Activated T-cell treated with anti-CD3 and anti-CD28 coated beads for 4 hours (primary cell): Measurements from ENCODE around the gene IQCE.
"Not testable (repeated sequence)": the region's sequence is repeated elsewhere in the genome, so short reads cannot be mapped to it uniquely, and the experiment has no call there.

ENCODE experiments used
- DNase-seq: peaks from one replicate; pipeline ENCODE4 v3.0.0-alpha.2; 2020

IQCE gene

GRCh38 chr7:2533566-2533965, 25.2 kb upstream of the IQCE start:
- DNase-seq = not testable (repeated sequence)

GRCh38 chr7:2534214-2534613, 24.6 kb upstream of the IQCE start:
- DNase-seq = not testable (repeated sequence)

DNA sequence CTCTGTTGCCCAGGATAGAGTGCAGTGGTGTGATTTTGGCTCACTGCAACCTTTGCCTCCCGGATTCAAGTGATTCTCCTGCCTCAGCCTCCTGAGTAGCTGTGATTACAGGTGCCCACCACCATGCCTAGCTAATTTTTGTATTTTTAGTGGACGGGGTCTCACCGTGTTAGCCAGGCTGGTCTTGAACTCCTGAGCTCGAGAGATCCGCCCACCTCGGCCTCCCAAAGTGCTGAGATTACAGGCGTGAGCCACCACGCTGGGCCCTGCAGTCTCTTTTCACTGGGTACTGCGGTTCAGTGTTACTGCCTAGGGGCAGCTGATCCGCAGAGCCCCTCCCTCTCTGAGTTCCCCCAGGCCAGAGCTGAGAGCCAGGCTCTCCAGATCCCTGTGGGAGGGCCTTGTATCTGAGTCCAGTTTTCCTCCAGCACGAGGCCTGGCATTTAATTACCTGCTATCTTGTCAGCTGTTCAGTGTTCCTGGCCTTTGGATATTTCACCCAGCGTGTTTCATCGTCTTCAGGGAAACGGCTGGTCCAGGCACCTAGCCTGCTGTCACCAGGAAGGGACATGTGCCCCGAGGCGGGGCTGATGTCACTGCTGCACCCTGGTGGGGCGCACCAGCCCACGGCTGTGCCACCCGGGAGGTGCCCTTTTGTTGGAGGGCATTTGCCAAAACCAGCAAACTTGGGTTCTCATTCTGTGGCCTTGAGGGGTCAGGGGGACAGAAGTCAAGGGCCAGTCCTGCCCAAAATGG, 22.7 kb upstream of the IQCE start:
- not testable (repeated sequence) for DNase-seq

DNA sequence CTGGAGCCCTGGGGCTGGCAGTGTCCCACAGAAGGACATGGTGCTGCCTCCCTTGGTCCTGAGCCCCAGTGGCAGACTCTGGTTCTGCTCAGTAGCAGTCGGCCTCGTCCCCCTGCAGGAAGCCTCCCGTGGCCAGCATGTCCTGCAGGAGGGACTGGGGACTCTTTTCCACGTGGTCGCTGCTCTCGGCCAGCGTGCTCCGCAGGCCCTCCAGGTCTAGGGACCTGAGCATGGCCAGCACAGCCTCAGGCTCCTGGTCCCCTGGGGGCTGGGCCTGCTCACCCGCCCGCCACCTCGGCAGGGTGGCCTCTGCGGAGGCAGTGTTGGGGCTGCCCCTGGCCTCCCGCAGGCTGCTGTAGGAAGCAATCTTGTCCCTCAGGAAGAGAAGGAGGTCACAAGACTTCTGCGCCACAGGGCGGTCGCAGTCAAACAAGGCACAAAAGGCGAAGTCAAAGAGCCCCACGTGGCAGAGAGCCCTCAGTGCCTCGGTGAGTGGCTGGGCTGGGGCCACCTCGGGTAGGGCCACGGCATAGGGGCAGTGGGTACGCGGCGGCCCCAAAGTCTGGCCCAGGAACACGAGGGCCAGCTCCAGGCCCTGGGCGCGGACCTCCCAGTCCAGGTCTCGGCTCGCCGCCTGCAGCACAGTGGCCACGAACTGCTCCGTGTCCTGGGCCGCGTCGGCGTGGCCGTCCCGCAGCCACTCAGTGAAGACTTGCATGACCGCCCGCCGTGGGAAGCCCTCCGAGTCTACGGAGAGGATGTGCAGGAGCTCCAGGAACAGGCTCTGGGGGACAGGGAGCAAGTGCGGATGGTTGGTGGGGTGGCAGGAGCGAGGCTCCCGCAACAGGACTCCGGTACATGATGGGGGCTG, 20.6 kb upstream of the IQCE start:
- DNase-seq = no peak

DNA sequence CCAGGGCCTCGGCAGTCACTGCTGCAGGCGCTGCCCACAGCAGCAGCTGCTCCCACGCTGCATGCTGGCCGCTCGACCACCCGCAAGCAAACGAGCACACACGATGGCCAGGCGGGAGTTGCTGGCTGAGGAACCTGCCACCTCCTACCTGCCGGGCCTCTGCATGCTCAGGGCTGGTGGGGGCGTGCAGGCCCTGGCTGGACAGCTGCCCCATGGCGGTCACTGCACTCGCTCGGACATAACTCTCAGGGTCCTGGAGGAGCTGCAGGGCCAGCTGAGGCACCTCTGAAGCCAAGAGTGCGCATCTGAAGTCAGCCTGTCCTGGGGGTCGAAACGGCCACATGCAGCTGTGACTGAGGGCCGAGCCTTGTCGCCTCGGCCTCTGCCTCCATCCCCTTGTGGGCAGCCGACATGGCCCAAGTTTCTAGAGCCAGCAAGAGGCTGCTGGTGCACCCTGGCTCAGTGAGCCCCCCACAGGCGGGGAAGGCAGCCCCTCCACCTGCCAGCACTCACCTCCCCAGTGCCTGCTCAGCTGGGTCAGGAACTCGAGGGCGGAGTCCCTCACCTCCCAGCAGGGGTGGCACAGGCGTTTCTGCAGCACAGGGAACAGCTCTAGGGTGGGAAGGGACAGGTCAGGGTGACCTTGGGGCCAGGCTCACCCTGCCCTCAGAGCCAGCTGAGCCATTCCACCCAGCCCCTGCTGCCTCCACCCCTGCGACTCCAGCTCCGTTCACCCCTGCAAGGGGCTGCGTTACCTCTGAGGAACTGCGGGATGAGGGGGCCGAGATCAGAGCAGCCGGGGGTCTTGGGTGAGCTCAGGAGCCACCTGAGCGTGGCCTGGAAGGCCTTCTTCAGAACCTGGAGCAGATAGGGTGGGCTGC, 19.5 kb upstream of the IQCE start:
- DNase-seq = no peak

GRCh38 chr7:2540133-2540532, 18.6 kb upstream of the IQCE start:
- DNase-seq = no peak

GRCh38 chr7:2540641-2541051, 18.1 kb upstream of the IQCE start:
- DNase-seq = no peak

GRCh38 chr7:2541291-2542010, 17.3 kb upstream of the IQCE start:
- no peak for DNase-seq

DNA sequence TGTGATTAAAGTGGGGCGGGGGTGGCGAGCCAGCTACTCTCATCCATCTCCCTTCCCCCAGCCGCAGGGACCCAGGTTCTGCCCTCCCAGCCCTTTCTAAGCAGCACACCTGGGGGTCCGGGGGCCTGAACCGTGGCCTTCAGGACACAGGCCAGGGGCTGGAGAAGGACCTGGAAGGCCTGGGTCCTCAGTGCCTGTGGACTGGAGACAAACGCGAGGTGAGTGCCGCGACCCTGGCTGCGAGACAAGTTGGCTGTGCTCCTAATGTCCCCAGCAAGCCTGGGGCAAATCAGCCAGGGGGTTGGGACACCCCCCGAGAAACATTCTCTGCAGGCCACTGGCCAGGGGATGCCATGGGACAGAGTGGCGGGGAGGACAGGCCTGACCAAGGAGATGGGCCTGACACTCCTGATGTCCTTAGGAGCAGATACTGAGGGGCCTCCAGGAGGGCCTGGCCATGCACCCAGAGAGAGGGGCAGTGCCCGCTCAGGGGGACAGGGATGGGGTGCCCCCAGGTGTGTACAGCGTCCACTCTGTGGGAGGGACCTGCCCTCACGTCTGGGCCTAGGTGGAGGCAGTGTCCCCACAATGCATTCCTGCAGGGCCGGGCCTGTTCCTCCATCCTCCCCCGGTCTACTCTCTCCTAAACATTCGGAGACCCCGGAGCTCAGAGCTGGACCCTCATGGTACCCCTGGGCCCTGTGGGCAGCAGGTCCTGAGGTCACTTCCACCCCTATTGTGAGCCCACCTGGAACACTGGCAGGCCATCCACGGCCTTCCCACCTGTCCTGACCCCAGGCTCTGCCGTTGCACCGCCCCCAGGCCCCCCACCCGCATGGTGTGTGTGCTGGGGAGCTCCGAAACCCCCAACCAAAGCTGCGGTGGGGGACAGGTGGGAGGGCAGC, 16.5 kb upstream of the IQCE start:
- DNase-seq = no peak

GRCh38 chr7:2542916-2543871, 15.6 kb upstream of the IQCE start:
- no peak for DNase-seq

DNA sequence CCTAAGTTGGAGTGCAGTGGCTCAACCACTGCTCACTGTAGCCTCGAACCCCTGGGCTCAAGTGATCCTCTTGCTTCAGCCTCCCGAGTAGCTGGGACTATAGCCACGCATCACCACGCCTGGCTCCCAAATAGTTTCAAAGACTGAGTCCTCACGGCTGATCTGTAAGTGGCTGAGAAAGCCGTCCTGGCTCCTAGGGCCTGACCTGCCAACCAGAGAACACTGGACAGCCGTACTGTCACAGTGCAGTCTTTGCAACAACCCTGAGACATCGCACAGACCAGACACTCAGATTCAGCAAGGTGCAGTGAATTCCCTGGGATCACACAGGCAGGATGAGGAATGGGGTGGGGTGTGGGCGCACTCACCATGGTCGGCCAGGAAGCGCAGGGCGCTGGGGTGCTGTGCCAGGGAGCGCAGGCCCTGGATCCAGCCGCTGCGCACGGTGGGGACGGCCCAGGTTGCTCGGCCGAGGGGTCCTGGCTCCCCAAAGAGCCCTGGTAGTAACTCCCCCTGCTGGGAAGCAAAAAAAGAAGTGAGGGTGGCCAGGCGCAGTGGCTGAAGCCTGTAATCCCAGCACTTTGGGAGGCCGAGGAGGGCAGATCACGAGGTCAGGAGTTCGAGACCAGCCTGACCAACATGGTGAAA, 14.1 kb upstream of the IQCE start:
- DNase-seq = no peak

GRCh38 chr7:2545746-2546425, 12.9 kb upstream of the IQCE start:
- no peak for DNase-seq

- DNase-seq = no peak
Measured at GRCh38 chr7:2546776-2547586, 11.8 kb upstream of the IQCE start.

DNA sequence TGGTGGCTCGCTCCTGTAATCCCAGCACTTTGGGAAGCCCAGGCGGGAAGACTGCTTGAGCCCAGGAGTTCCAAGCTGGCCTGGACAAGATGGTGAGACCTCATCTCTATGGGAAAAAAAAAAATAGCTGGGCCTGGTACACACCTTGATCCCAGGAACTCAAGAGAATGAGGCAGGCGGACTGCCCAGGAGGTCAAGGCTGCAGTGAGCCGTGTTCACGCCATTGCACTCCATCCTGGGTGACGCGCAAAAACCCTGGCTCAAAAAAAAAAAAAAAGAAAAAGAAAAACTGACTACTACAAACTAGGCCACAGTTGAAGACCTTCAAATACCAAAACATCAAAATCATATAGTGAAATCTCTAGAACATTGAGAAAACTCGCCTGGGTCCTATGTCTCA, 7.4 kb upstream of the IQCE start:
- DNase-seq = no peak

DNA sequence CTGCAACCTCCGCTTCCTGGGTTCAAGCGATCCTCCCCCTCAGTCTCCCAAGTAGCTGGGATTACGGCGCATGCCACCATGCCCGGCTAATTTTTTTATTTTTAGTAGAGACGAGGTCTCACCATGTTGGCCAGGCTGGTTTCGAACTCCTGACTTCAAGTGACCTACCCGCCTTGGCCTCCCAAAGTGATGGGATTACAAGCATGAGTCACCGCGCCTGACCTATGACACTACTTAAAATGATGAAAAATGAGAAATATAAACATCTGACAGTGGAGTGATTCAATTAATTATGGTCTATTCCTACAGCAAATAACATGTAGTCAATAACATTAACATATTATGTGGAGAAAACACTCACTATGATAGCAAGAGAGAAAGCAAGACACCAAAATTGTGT, 5.7 kb upstream of the IQCE start:
- DNase-seq = no peak

DNA sequence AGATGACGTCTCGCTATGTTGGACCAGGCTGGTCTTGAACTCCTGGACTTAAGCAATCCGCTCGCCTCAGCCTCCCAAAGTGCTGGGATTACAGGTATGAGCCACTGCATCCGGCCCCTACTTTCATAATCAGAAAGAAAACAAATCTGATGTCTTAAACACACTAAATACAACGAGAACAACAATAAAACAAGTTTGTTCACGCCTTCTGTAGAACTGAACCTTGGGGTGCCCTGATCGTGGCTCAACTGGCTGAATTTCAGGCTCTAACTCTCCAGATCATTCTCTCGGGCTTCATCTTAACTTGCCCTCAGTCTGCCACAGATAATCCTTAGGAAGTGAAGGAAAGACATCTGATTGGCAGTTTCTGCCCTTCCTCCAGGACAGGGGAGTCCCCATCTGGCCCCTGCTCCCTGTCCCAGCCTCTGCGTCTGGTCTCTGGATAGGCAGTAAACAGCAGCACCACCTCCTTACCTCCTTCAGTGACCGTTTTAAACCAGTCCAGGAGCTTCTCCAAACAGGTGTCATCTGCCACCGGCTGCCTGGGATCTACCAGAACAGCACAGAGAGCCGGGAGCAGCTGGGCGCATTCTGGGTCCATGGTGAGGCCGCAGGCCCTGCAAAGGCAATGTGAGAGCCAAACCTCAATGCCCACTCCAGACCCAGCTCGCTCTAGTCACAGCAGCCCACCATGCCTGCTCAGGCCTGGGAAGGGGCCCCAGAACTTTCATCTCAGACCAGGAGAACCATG, 4.8 kb upstream of the IQCE start:
- DNase-seq = no peak

DNA sequence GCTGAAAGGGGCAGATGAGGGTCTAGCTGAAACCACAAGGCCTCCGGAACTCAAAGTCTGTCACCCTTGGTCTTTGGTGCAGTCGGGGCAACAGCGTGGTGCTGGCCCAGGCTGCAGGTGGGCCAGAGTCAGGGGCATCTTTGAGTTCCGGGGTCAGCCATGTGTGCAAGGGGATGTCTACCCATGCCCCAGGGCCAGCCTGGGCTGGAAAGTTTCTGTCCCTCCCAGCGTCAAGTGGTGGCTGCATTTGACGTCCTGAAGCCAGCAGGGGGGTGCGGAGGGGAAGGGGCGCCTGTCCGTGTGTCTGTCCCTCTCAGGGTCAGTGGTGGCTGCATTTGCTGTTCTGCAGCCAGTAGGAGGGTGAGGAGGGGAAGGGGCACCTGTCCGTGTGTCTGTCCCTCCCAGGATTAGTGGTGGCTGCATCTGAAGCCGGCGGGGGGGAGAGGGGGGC, 4.1 kb upstream of the IQCE start:
- DNase-seq = no peak
